B cell (primary cell): Measurements from ENCODE around the gene GGT1. TPM values are rescaled to one million over a fixed set of nuclear protein-coding genes. Genes with fewer than 3 reads are reported as not detected.

Source experiments
- ATAC-seq: fragments of 200-7000 bp; cut with Tn5 transposase; one replicate; pipeline ENCODE4 v1.10.0; 2021; ENCODE audit warnings: low read depth, mild to moderate bottlenecking, moderate number of reproducible peaks, moderate library complexity
- CTCF ChIA-PET: fragments of 350-600 bp; sonication (Branson Sonifier 250); formaldehyde crosslinking; loops from one replicate; lab custom pipeline; 2021; ENCODE audit warnings: antibody characterized with exemption, inconsistent platforms; lab: Charles Lee
- POLR2A ChIA-PET: fragments of 350-600 bp; sonication (Branson Sonifier 250); formaldehyde crosslinking; loops from one replicate; lab custom pipeline; 2021; ENCODE audit warnings: antibody characterized with exemption; lab: Charles Lee
- DNase-seq: peaks from one replicate; pipeline ENCODE4 v3.0.0; 2013
- H2AFZ ChIP-seq: 2 replicates; pipeline ENCODE4 v1.6.1; 2012; ENCODE audit warnings: mild to moderate bottlenecking, low read depth, low read length; ENCODE audit not compliant: insufficient read depth, poor library complexity, severe bottlenecking
- H3K27ac ChIP-seq, 2 donors: 1 replicate in 1 of 2; 2 replicates in 1 of 2; pipeline ENCODE4 v1.5.1; 2012 to 2013; ENCODE audit warnings: low read length in 2 of 2, mild to moderate bottlenecking in 2 of 2, moderate library complexity in 1 of 2
- H3K27me3 ChIP-seq, 4 experiments: fragments of 200-600 bp in 1 of 4; sonication (generic) in 1 of 4; replicated peaks in 1 of 4; 1 replicate in 2 of 4; 2 replicates in 2 of 4; pipeline versions ENCODE4 v1.6.1 to v1.7.0; 2013 to 2016; ENCODE audit warnings: low read length in 3 of 4, mild to moderate bottlenecking in 2 of 4, mixed read lengths in 1 of 4, moderate library complexity in 1 of 4; ENCODE audit not compliant: insufficient read depth in 4 of 4, control insufficient read depth in 3 of 4; ENCODE audit errors: control extremely low read depth in 1 of 4
- H3K36me3 ChIP-seq, 2 experiments: replicated peaks in 1 of 2; 1 replicate in 1 of 2; 2 replicates in 1 of 2; pipeline versions ENCODE4 v1.6.1 to v1.7.1; 2013; ENCODE audit warnings: low read length in 1 of 2; ENCODE audit not compliant: insufficient read depth in 2 of 2, control insufficient read depth in 1 of 2; ENCODE audit errors: control extremely low read depth in 1 of 2, extremely low read depth in 1 of 2
- H3K4me1 ChIP-seq, 2 donors: fragments of 200-600 bp in 1 of 2; sonication (generic) in 1 of 2; 1 replicate in 1 of 2; 2 replicates in 1 of 2; pipeline versions ENCODE4 v1.5.1 to v1.6.1; 2013 to 2017; ENCODE audit warnings: low read length in 2 of 2; ENCODE audit not compliant: control insufficient read depth in 2 of 2, insufficient read depth in 2 of 2
- H3K4me2 ChIP-seq: replicated peaks from 2 replicates; pipeline ENCODE3; 2012; ENCODE audit warnings: mild to moderate bottlenecking, low read depth, low read length; ENCODE audit not compliant: poor library complexity, severe bottlenecking
- H3K4me3 ChIP-seq, 5 experiments: fragments of 200-600 bp in 1 of 5; sonication (generic) in 1 of 5; 1 replicate in 3 of 5; 2 replicates in 2 of 5; pipeline versions ENCODE4 v1.5.1 to v1.7.0; 2011 to 2016; ENCODE audit warnings: low read length in 4 of 5, mild to moderate bottlenecking in 4 of 5, low read depth in 2 of 5, control low read depth in 1 of 5, moderate library complexity in 1 of 5; ENCODE audit not compliant: insufficient read depth in 1 of 5; ENCODE audit errors: control extremely low read depth in 1 of 5, extremely low read depth in 1 of 5
- H3K79me2 ChIP-seq: fragments of 200-600 bp; sonication (generic); one replicate; pipeline ENCODE4 v1.6.0; 2016; ENCODE audit warnings: low read length; ENCODE audit not compliant: control insufficient read depth, insufficient read depth
- H3K9ac ChIP-seq: fragments of 200-600 bp; sonication (generic); 2 replicates; pipeline ENCODE4 v1.6.1; 2017; ENCODE audit warnings: mild to moderate bottlenecking, low read length, moderate library complexity
- H3K9me3 ChIP-seq, 3 donors: one replicate each; pipeline versions ENCODE4 v1.6.1 to v1.7.1; 2013; ENCODE audit warnings: low read length in 2 of 3; ENCODE audit not compliant: control insufficient read depth in 2 of 3, insufficient read depth in 1 of 3; ENCODE audit errors: control extremely low read depth in 1 of 3
- H4K20me1 ChIP-seq: 2 replicates; pipeline ENCODE4 v1.6.0; 2012; ENCODE audit warnings: mild to moderate bottlenecking, low read length; ENCODE audit not compliant: insufficient read depth, control insufficient read depth, poor library complexity, severe bottlenecking
- H3K27ac Mint-ChIP-seq: one replicate; pipeline ENCODE4 v1.8.0; 2021; ENCODE audit warnings: mixed read lengths
- H3K27me3 Mint-ChIP-seq: one replicate; pipeline ENCODE4 v1.8.0; 2021; ENCODE audit warnings: mixed read lengths
- H3K4me1 Mint-ChIP-seq: one replicate; pipeline ENCODE4 v1.8.0; 2021; ENCODE audit warnings: mixed read lengths
- H3K4me3 Mint-ChIP-seq: one replicate; pipeline ENCODE4 v1.8.0; 2021; ENCODE audit warnings: mixed read lengths
- H3K9me3 Mint-ChIP-seq: one replicate; pipeline ENCODE4 v1.8.0; 2022; ENCODE audit warnings: mixed read lengths; ENCODE audit not compliant: insufficient read depth
- EZH2 ChIP-seq: IDR thresholded peaks from 2 replicates; pipeline ENCODE4 v1.6.1; 2012; ENCODE audit warnings: borderline replicate concordance, low read depth, mild to moderate bottlenecking, moderate library complexity, low read length; ENCODE audit not compliant: insufficient read depth, poor library complexity, severe bottlenecking
- WGBS: methylation state at CpG from one replicate; pipeline ENCODE4 v1.1.5; 2013; ENCODE audit warnings: missing lambda C conversion rate; ENCODE audit not compliant: insufficient coverage; 5-methylcytosine and 5-hydroxymethylcytosine counted together
- intact Hi-C: fragments of 100-400 bp; cut with micrococcal nuclease; formaldehyde crosslinking; loops from one replicate; pipeline ENCODE4 v1.10.0; 2022
- polyA plus RNA-seq: library from polyadenylated mRNA; depleted of rRNA; stranded (reverse); fragments of >200 nt; gene quantifications from 2 replicates; pipeline ENCODE4 v1.2.3, GENCODE V29; 2012
- total RNA-seq, 2 donors: library from RNA; stranded (reverse); fragments of 120-200 nt in 1 of 2; gene quantifications; 1 replicate in 1 of 2; 2 replicates in 1 of 2; pipeline versions ENCODE4 v1.2.3 to v1.2.4, GENCODE V29; 2013 to 2022
- TF ChIP-seq, protein P1 (sequence below): fragments of 200-600 bp; IDR thresholded peaks from one replicate; pipeline ENCODE4 v1.8.0; 2022; ENCODE audit warnings: antibody characterized with exemption, mild to moderate bottlenecking

GGT1 gene
- total and polyA plus RNA-seq, 2 donors (not counting 1 experiment from before 2014, with no cell fraction given), result 7.8 to 22.1 TPM

DNA sequence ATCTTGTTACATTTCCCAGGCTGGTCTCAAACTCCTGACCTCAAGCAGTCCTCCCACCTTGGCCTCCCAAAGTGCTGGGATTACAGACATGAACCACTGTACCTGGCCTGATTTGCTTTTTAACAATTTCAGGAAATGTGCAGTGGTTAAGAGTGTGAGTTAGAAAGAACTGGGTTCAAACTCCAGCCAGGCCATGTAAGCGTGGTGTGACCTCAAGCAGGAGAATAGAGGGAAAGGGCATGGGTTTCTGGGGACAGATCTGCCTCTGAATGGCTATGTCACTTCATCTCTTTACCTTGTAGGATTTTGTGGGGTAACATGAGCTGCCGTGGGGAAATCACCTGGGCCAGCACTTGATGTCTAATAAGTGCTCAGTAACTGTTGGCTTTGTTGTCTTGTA lies 37.9 kb upstream of the GGT1 start:
- Histone ChIP-seq H2AFZ (no peak overlapping the region), H3K36me3 (peaks cover 19 to 72% of the 10 kb centered on the region in 2 experiments), H3K79me2 (peaks cover 72% of the 10 kb centered on the region), H3K27me3 (no peaks in the 10 kb centered on the region), H3K4me3 (no peak overlapping the region), H4K20me1 (peaks cover 81% of the 10 kb centered on the region), H3K4me2 (no peak overlapping the region), H3K4me1 (peaks cover 16 to 26% of the 10 kb centered on the region in 2 donors), H3K27ac (no peak overlapping the region), H3K9ac (no peak overlapping the region), H3K9me3 (no peaks in the 10 kb centered on the region)
- POLR2A ChIA-PET, result no interaction called here
- Mint-ChIP-seq H3K9me3 (no peaks in the 10 kb centered on the region), H3K27ac (no peak overlapping the region), H3K27me3 (no peaks in the 10 kb centered on the region), H3K4me3 (no peak overlapping the region), H3K4me1 (peaks cover 35% of the 10 kb centered on the region)
- ATAC-seq, result no peak
- TF ChIP-seq EZH2, result no peak
- TF ChIP-seq, protein P1, sequence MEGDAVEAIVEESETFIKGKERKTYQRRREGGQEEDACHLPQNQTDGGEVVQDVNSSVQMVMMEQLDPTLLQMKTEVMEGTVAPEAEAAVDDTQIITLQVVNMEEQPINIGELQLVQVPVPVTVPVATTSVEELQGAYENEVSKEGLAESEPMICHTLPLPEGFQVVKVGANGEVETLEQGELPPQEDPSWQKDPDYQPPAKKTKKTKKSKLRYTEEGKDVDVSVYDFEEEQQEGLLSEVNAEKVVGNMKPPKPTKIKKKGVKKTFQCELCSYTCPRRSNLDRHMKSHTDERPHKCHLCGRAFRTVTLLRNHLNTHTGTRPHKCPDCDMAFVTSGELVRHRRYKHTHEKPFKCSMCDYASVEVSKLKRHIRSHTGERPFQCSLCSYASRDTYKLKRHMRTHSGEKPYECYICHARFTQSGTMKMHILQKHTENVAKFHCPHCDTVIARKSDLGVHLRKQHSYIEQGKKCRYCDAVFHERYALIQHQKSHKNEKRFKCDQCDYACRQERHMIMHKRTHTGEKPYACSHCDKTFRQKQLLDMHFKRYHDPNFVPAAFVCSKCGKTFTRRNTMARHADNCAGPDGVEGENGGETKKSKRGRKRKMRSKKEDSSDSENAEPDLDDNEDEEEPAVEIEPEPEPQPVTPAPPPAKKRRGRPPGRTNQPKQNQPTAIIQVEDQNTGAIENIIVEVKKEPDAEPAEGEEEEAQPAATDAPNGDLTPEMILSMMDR, result no peak
- 100% methylated on average over 2 of the region's 2 CpGs for WGBS
- intact Hi-C loops, result no loop called here
- DNase-seq, result no peak
- CTCF ChIA-PET, result no interaction called here

DNA sequence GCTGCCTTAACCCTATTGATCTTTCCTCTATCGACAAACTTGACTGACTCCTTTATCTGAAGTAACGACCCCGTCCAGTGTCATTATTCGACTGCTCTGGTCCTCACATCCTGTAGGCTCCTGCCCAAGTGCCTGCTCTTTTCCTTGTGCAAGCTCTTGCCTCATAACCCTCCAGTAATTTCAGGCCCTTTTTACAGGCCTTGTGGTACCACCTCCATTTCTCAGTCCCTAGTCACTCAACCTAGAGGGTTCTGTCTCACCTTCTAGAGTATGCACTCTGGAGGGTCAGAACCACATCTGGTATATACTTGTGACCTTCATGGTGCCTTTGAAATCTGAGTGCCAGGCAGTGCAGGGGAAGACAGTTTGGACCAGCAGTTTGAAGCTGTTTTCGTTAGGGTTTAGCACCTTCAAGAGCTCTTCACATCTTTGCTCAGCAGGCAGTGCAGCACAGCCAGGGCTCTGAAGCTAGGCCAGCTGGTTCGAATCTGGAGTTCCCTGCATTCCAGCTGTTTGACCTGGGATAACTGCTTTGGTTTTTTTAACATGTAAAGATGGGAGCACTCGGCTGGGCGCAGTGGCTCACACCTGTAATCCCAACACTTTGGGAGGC lies 36.0 kb upstream of the GGT1 start:
- H3K79me2 ChIP-seq, result peaks cover 53% of the 10 kb centered on the region
- Mint-ChIP-seq H3K9me3 (no peaks in the 10 kb centered on the region), H3K4me3 (no peak overlapping the region), H3K4me1 (peaks cover 28% of the 10 kb centered on the region), H3K27ac (no peak overlapping the region), H3K27me3 (no peaks in the 10 kb centered on the region)
- POLR2A ChIA-PET, result no interaction called here
- TF ChIP-seq EZH2, result no peak
- TF ChIP-seq, protein P1, result no peak
- intact Hi-C loops, result no loop called here
- no peak for ATAC-seq
- no peak overlapping the region for H2AFZ ChIP-seq
- no peaks in the 10 kb centered on the region for H3K9me3 ChIP-seq
- WGBS, result 91% methylated on average over 6 of the region's 8 CpGs
- H3K4me3 ChIP-seq, result no peak overlapping the region
- no peak for DNase-seq
- H3K27ac ChIP-seq, result no peak overlapping the region
- H3K9ac ChIP-seq, result no peak overlapping the region
- H3K4me1 ChIP-seq, result peaks cover 10 to 11% of the 10 kb centered on the region in 2 donors
- H3K36me3 ChIP-seq, result peaks cover 21 to 73% of the 10 kb centered on the region in 2 experiments
- H4K20me1 ChIP-seq, result peaks cover 86% of the 10 kb centered on the region
- H3K27me3 ChIP-seq, result no peaks in the 10 kb centered on the region
- no peak overlapping the region for H3K4me2 ChIP-seq
- CTCF ChIA-PET, result no interaction called here
